Calu3 (cell line): ENCODE results near the gene SLC12A8. TPM values are rescaled to one million over a fixed set of nuclear protein-coding genes. Genes with fewer than 3 reads are reported as not detected.

Experiments
- BruUV-seq: library from RNA; stranded (reverse); fragments of 400-500 nt; replicated peaks from 2 replicates; lab custom pipeline; 2021; lab: Mats Ljungman, UMichigan
- CTCF ChIA-PET: fragments of 300-600 bp; sonication (Branson Sonifier 250); formaldehyde crosslinking; loops from one replicate; lab custom pipeline; 2022; ENCODE audit warnings: antibody characterized with exemption; lab: Charles Lee
- DNase-seq: peaks from one replicate; pipeline ENCODE4 v3.0.0; 2022
- H3K27ac Mint-ChIP-seq: one replicate; pipeline ENCODE4 v1.8.0; 2022; ENCODE audit warnings: mixed read lengths; ENCODE audit not compliant: unreplicated experiment
- H3K27me3 Mint-ChIP-seq: one replicate; pipeline ENCODE4 v1.8.0; 2022; ENCODE audit warnings: mixed read lengths; ENCODE audit not compliant: unreplicated experiment
- H3K36me3 Mint-ChIP-seq: one replicate; pipeline ENCODE4 v1.8.0; 2022; ENCODE audit warnings: mild to moderate bottlenecking, moderate library complexity, mixed read lengths; ENCODE audit not compliant: insufficient read depth, unreplicated experiment
- H3K4me1 Mint-ChIP-seq: one replicate; pipeline ENCODE4 v1.8.0; 2022; ENCODE audit warnings: mild to moderate bottlenecking, low read depth, mixed read lengths; ENCODE audit not compliant: unreplicated experiment
- H3K4me3 Mint-ChIP-seq: one replicate; pipeline ENCODE4 v1.8.0; 2022; ENCODE audit warnings: mild to moderate bottlenecking, low read depth, moderate library complexity, mixed read lengths; ENCODE audit not compliant: unreplicated experiment
- H3K9me3 Mint-ChIP-seq: one replicate; pipeline ENCODE4 v1.8.0; 2022; ENCODE audit warnings: low read depth, mixed read lengths; ENCODE audit not compliant: unreplicated experiment
- intact Hi-C: fragments of 100-400 bp; cut with micrococcal nuclease; formaldehyde crosslinking; loops from one replicate; pipeline ENCODE4 v1.10.0; 2022; ENCODE audit not compliant: unreplicated experiment
- total RNA-seq: library from RNA; stranded (reverse); gene quantifications from 2 replicates; pipeline ENCODE4 v1.2.3, GENCODE V29; 2022
- TF ChIP-seq, protein P1 (sequence below): fragments of 200-600 bp; IDR thresholded peaks from one replicate; pipeline ENCODE4 v1.8.0; 2022; ENCODE audit warnings: antibody characterized with exemption; ENCODE audit not compliant: unreplicated experiment

SLC12A8 gene
- total RNA-seq, 1 experiment from 2014 or later = 16.8 TPM

GRCh38 chr3:125207949-125208568, 4.5 kb downstream of the SLC12A8 start:
- TF ChIP-seq, protein P1, sequence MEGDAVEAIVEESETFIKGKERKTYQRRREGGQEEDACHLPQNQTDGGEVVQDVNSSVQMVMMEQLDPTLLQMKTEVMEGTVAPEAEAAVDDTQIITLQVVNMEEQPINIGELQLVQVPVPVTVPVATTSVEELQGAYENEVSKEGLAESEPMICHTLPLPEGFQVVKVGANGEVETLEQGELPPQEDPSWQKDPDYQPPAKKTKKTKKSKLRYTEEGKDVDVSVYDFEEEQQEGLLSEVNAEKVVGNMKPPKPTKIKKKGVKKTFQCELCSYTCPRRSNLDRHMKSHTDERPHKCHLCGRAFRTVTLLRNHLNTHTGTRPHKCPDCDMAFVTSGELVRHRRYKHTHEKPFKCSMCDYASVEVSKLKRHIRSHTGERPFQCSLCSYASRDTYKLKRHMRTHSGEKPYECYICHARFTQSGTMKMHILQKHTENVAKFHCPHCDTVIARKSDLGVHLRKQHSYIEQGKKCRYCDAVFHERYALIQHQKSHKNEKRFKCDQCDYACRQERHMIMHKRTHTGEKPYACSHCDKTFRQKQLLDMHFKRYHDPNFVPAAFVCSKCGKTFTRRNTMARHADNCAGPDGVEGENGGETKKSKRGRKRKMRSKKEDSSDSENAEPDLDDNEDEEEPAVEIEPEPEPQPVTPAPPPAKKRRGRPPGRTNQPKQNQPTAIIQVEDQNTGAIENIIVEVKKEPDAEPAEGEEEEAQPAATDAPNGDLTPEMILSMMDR = no peak
- Mint-ChIP-seq H3K4me3 (no peak overlapping the region), H3K4me1 (peaks cover 33% of the 10 kb centered on the region), H3K36me3 (peaks cover 18% of the 10 kb centered on the region), H3K27me3 (no peaks in the 10 kb centered on the region), H3K27ac (no peak overlapping the region), H3K9me3 (no peaks in the 10 kb centered on the region)
- intact Hi-C loops = no loop called here
- no TSS peak for BruUV-seq
- CTCF ChIA-PET = interaction anchor here (0.6 kb wide), 1 partner anchor 30 kb away, joined by 3 read pairs; no protein-coding TSS in a partner anchor
- DNase-seq = no peak

DNA sequence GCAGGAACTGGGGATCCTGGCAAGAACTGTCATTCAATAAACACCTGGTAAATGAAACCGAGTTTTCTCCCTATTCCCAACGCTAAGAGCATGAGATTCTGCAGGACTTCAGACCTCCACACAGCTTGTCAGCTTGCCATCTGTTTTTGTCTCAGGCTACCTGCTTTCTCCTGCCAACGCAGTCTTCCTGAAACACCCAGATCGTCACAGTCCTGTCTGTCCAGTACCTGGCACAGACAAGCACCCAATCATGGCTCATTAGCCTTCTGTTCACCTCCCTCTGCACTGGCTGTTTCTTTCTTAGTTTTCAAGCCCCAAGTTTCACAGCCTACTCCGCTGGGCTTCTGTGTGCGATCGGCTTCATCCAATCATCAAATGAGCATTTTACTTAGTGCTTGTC, 5.0 kb downstream of the SLC12A8 start:
- TF ChIP-seq, protein P1 = no peak
- peaks cover 33% of the 10 kb centered on the region for H3K4me1 Mint-ChIP-seq
- H3K4me3 Mint-ChIP-seq = no peak overlapping the region
- CTCF ChIA-PET = no interaction called here
- no peaks in the 10 kb centered on the region for H3K27me3 Mint-ChIP-seq
- intact Hi-C loops = no loop called here
- no peak for DNase-seq
- no TSS peak for BruUV-seq
- peaks cover 13% of the 10 kb centered on the region for H3K36me3 Mint-ChIP-seq
- no peak overlapping the region for H3K27ac Mint-ChIP-seq
- H3K9me3 Mint-ChIP-seq = no peaks in the 10 kb centered on the region

- Mint-ChIP-seq H3K9me3 (no peaks in the 10 kb centered on the region), H3K4me1 (peaks cover 33% of the 10 kb centered on the region), H3K4me3 (no peak overlapping the region), H3K36me3 (peaks cover 7% of the 10 kb centered on the region), H3K27me3 (no peaks in the 10 kb centered on the region), H3K27ac (no peak overlapping the region)
- intact Hi-C loops = no loop called here
- BruUV-seq = no TSS peak
- DNase-seq = no peak
- TF ChIP-seq, protein P1 = no peak
- CTCF ChIA-PET = no interaction called here
Measured at GRCh38 chr3:125206934-125207333, 5.6 kb downstream of the SLC12A8 start.

DNA sequence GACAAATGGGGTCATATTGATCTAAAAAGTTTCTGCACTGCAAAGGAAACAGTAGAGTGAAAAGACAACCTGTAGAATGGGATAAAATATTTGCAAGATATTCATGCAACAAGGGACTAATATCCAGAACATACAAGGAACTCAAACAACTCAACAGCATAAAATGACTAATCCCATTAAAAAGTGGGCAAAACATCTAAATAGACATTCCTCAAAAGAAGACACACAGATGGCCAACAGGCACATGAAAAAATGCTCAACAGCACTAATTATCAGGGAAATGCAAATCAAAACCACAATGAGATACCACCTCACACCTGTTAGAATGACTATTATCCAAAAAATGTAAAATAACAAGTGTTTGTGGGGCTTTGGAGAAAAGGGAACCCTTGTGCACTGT, 8.8 kb downstream of the SLC12A8 start:
- BruUV-seq = no TSS peak
- Mint-ChIP-seq H3K4me3 (no peak overlapping the region), H3K27ac (no peak overlapping the region), H3K36me3 (no peaks in the 10 kb centered on the region), H3K27me3 (no peaks in the 10 kb centered on the region), H3K9me3 (no peaks in the 10 kb centered on the region), H3K4me1 (peaks cover 7% of the 10 kb centered on the region)
- CTCF ChIA-PET = interaction anchor here (0.6 kb wide), 1 partner anchor 331 kb away, joined by 11 read pairs; no protein-coding TSS in a partner anchor
- DNase-seq = no peak
- TF ChIP-seq, protein P1 = no peak
- intact Hi-C loops = no loop called here
